Tibial nerve (tissue), 4 donors: ENCODE data around the gene GET3. TPM values are rescaled to one million over a fixed set of nuclear protein-coding genes. Genes with fewer than 3 reads are reported as not detected.

Experiments
- DNase-seq, 2 donors: peaks; one replicate each; pipeline ENCODE4 v3.0.0-alpha.2; 2019; ENCODE audit warnings: low spot score in 2 of 2
- H3K27ac ChIP-seq, 4 donors: fragments of 200-600 bp; sonication (generic) in 3 of 4; one replicate each; pipeline ENCODE4 v1.5.1; 2017 to 2019; ENCODE audit warnings: mild to moderate bottlenecking in 1 of 4
- H3K27me3 ChIP-seq, 2 donors: fragments of 200-600 bp; sonication (generic) in 1 of 2; one replicate each; pipeline versions ENCODE4 v1.5.1 to v1.6.0; 2017 to 2019
- H3K36me3 ChIP-seq, 3 donors: fragments of 200-600 bp; sonication (generic); one replicate each; pipeline ENCODE4 v1.5.1; 2018 to 2019
- H3K4me1 ChIP-seq, 4 donors: fragments of 200-600 bp; sonication (generic) in 3 of 4; one replicate each; pipeline ENCODE4 v1.5.1; 2017 to 2019
- H3K4me3 ChIP-seq, 4 donors: fragments of 200-600 bp; sonication (generic) in 3 of 4; one replicate each; pipeline ENCODE4 v1.5.1; 2017 to 2019; ENCODE audit warnings: mild to moderate bottlenecking in 1 of 4, moderate library complexity in 1 of 4
- H3K9me3 ChIP-seq, 4 donors: fragments of 200-600 bp; sonication (generic) in 3 of 4; one replicate each; pipeline ENCODE4 v1.5.1; 2017 to 2019
- EP300 ChIP-seq, 2 donors: sonication (generic); formaldehyde crosslinking; IDR thresholded peaks; one replicate each; pipeline ENCODE4 v1.6.1; 2017; ENCODE audit warnings: antibody characterized with exemption in 2 of 2, mild to moderate bottlenecking in 1 of 2
- POLR2A ChIP-seq, 2 donors: fragments of 450-650 bp; IDR thresholded peaks; one replicate each; pipeline ENCODE4 v1.6.1; 2017; ENCODE audit warnings: antibody characterized with exemption in 2 of 2, mild to moderate bottlenecking in 2 of 2, moderate library complexity in 2 of 2
- WGBS, 2 donors: methylation state at CpG; one replicate each; pipeline ENCODE4 v1.1.5; 2018; 5-methylcytosine and 5-hydroxymethylcytosine counted together
- total RNA-seq, 4 donors: library from RNA; depleted of rRNA; stranded (reverse); fragments of >200 nt; gene quantifications; one replicate each; pipeline ENCODE4 v1.1.0, GENCODE V29; 2016
- TF ChIP-seq, protein P1 (sequence below), 5 experiments: fragments of 200-600 bp in 3 of 5; fragments of 450-650 bp in 2 of 5; sonication (generic) in 3 of 5; IDR thresholded peaks; one replicate each; pipeline ENCODE4 v1.5.1; 2016 to 2019; ENCODE audit warnings: antibody characterized with exemption in 5 of 5, mild to moderate bottlenecking in 3 of 5, moderate library complexity in 2 of 5

The GET3 gene
- total RNA-seq, 4 donors from 2014 or later, result 22.6 to 40.4 (median 36.3) TPM

DNA sequence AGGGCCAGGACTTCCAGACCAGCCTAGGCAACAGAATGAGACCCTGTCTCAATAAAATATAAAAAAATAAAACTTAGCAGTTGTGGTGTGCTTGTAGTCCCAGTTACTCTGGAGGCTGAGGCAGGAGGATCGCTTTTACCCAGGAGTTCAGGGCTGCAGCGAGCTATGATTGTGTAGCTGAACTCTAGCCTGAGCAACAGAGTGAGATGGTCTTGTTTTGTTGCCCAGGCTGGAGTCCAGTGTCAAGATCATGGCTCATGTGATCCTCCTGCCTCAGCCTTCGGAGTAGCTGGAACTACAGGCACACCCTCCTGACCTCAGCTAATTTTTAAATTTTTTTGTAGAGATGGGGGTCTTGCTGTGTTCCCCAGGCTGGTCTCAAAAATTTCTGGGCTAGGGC is 49.7 kb downstream of the GET3 start:
- DNase-seq, result no peak
- Histone ChIP-seq H3K36me3 (no peaks in the 10 kb centered on the region), H3K27ac (peak overlapping the region; percentile 99 to 100 (median 99)), H3K27me3 (no peaks in the 10 kb centered on the region), H3K4me1 (peaks cover 0 to 81% (median 67%) of the 10 kb centered on the region in 4 donors), H3K9me3 (no peaks in the 10 kb centered on the region), H3K4me3 (no peak overlapping the region)
- TF ChIP-seq, protein P1, sequence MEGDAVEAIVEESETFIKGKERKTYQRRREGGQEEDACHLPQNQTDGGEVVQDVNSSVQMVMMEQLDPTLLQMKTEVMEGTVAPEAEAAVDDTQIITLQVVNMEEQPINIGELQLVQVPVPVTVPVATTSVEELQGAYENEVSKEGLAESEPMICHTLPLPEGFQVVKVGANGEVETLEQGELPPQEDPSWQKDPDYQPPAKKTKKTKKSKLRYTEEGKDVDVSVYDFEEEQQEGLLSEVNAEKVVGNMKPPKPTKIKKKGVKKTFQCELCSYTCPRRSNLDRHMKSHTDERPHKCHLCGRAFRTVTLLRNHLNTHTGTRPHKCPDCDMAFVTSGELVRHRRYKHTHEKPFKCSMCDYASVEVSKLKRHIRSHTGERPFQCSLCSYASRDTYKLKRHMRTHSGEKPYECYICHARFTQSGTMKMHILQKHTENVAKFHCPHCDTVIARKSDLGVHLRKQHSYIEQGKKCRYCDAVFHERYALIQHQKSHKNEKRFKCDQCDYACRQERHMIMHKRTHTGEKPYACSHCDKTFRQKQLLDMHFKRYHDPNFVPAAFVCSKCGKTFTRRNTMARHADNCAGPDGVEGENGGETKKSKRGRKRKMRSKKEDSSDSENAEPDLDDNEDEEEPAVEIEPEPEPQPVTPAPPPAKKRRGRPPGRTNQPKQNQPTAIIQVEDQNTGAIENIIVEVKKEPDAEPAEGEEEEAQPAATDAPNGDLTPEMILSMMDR (IDR thresholded peaks at IDR 0.05), result no peak
- TF ChIP-seq POLR2A (IDR thresholded peaks at IDR 0.05) (no peak), EP300 (IDR thresholded peaks at IDR 0.05) (no peak)
- WGBS, 2 donors, result 49 to 66% methylated on average over 3 of the region's 3 CpGs

DNA sequence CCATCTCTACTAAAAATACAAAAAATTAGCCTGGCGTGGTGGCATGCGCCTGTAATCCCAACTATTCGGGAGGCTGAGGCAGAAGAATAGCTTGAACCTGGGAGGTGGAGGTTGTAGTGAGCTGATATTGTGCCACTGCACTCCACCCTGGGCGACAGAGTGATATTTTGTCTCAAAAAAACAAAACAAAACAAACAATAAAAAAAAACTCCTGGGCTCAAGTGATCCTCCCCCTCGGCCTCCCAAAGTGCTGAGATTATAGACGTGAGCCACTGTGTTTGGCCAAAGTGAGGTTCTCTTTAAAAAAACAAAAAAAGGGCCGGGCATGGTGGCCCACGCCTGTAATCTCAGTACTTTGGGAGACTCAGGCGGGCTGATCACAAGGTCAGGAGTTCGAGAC is 50.2 kb downstream of the GET3 start:
- H3K9me3 ChIP-seq, result no peaks in the 10 kb centered on the region
- no peaks in the 10 kb centered on the region for H3K27me3 ChIP-seq
- no peaks in the 10 kb centered on the region for H3K36me3 ChIP-seq
- 63 to 74% methylated on average over 10 of the region's 10 CpGs for WGBS, 2 donors
- peak overlapping the region; percentile 99 to 100 (median 99) for H3K27ac ChIP-seq
- TF ChIP-seq POLR2A (IDR thresholded peaks at IDR 0.05) (no peak), EP300 (IDR thresholded peaks at IDR 0.05) (no peak)
- TF ChIP-seq, protein P1 (IDR thresholded peaks at IDR 0.05), result no peak
- peaks cover 0 to 76% (median 64%) of the 10 kb centered on the region in 4 donors for H3K4me1 ChIP-seq
- H3K4me3 ChIP-seq, result no peak overlapping the region
- DNase-seq, result no peak

GRCh38 chr19:12788042-12788681 is 50.9 kb downstream of the GET3 start:
- H3K9me3 ChIP-seq, result no peaks in the 10 kb centered on the region
- no peaks in the 10 kb centered on the region for H3K27me3 ChIP-seq
- peak overlapping the region; percentile 99 to 100 (median 99) for H3K27ac ChIP-seq
- TF ChIP-seq POLR2A (IDR thresholded peaks at IDR 0.05) (no peak), EP300 (IDR thresholded peaks at IDR 0.05) (no peak)
- TF ChIP-seq, protein P1 (IDR thresholded peaks at IDR 0.05), result no peak
- H3K4me1 ChIP-seq, result peaks cover 0 to 69% (median 58%) of the 10 kb centered on the region in 4 donors
- WGBS, 2 donors, result 28 to 32% methylated on average over 4 of the region's 4 CpGs
- H3K36me3 ChIP-seq, result no peaks in the 10 kb centered on the region
- peak overlapping the region; percentile 57 to 81 (median 69) for H3K4me3 ChIP-seq
- DNase-seq, result no peak

GRCh38 chr19:12788682-12789097 is 51.4 kb downstream of the GET3 start:
- Histone ChIP-seq H3K9me3 (no peaks in the 10 kb centered on the region), H3K4me3 (peak overlapping the region; percentile 57 to 81 (median 69)), H3K36me3 (no peaks in the 10 kb centered on the region), H3K4me1 (peaks cover 0 to 65% (median 53%) of the 10 kb centered on the region in 4 donors), H3K27me3 (no peaks in the 10 kb centered on the region), H3K27ac (peak overlapping the region; percentile 99 to 100 (median 99))
- TF ChIP-seq POLR2A (IDR thresholded peaks at IDR 0.05) (peak in 1 of 2 donors; percentile 13), EP300 (IDR thresholded peaks at IDR 0.05) (peak in 1 of 2 donors; percentile 74)
- TF ChIP-seq, protein P1 (IDR thresholded peaks at IDR 0.05), result no peak
- 0 to 1% methylated on average over 11 to 12 of the region's 12 CpGs for WGBS, 2 donors
- peak in 1 of 2 donors; percentile 79 for DNase-seq

DNA sequence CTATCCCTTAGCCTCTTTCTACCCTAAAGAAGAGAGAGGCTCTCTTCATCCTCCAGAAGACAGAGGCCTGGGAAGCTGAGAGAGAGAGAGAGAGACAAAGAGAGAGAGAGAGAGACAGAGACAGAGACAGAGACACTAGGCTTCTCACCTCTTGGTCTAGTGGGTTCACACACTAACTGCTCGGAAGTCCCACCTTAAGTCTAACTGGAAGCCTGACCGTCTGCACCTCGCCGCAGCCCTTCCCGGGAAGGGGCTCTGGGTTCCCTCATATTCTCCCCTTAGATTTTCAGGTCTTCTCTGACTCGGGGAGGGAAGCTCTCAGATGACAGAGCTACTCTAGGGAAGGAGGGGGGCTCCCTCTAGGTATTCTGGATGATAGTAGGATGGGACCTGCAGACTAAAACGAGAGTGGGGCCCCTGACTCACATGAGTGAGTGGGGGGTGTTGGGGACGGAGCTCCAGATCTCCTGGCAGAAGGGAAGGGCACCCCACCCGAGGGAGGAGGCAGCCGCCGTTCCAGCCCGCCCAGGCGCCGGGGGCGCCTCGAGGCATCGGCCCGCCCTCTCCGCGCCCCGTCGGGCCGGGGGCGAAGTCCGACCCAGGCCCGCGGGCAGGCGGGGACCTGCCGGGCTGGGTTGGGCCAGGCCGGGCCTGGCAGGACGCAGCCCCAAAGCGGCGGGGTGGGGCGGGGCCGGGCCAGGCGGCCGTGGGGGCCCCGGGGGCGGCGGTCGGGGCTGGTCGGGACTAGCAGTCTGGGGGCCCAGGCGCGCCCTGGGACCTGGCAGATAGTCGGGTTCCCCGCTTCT is 52.0 kb downstream of the GET3 start:
- 1 to 2% methylated on average over 9 to 26 of the region's 46 CpGs for WGBS, 2 donors
- DNase-seq, result no peak

More for the DNA sequence above, 52.0 kb downstream of the GET3 start:
- TF ChIP-seq POLR2A (IDR thresholded peaks at IDR 0.05) (no peak), EP300 (IDR thresholded peaks at IDR 0.05) (no peak)
- TF ChIP-seq, protein P1 (IDR thresholded peaks at IDR 0.05), result no peak
- Histone ChIP-seq H3K9me3 (no peaks in the 10 kb centered on the region), H3K4me3 (peak overlapping the region; percentile 61 to 98 (median 79)), H3K4me1 (peaks cover 0 to 65% (median 52%) of the 10 kb centered on the region in 4 donors), H3K27me3 (no peaks in the 10 kb centered on the region), H3K27ac (peak overlapping the region; percentile 99 to 100 (median 99)), H3K36me3 (no peaks in the 10 kb centered on the region)
